Neural progenitor cell (in vitro differentiated cells): Measurements from ENCODE around the gene FEV. TPM values are rescaled to one million over a fixed set of nuclear protein-coding genes. Genes with fewer than 3 reads are reported as not detected.
A peak's percentile ranks its signal among the peaks of the same experiment; 100 is the strongest.

Experiments used
- DNase-seq: peaks from one replicate; pipeline ENCODE4 v3.0.0-alpha.2; 2016; ENCODE audit warnings: low spot score
- H2AFZ ChIP-seq: fragments of 200-600 bp; sonication (generic); replicated peaks from 2 replicates; pipeline ENCODE4 v1.6.1; 2016; ENCODE audit warnings: antibody characterized with exemption
- H3F3A ChIP-seq: fragments of 200-600 bp; sonication (generic); 2 replicates; pipeline ENCODE4 v1.6.1; 2016; ENCODE audit warnings: antibody characterized with exemption, low read depth
- H3K27ac ChIP-seq: fragments of 200-600 bp; sonication (generic); 2 replicates; pipeline ENCODE4 v1.5.1; 2016; ENCODE audit warnings: mild to moderate bottlenecking
- H3K27me3 ChIP-seq: fragments of 200-600 bp; sonication (generic); 2 replicates; pipeline ENCODE4 v1.6.1; 2016; ENCODE audit warnings: mild to moderate bottlenecking, moderate library complexity
- H3K36me3 ChIP-seq: fragments of 200-600 bp; sonication (generic); 2 replicates; pipeline ENCODE4 v1.5.1; 2016
- H3K4me1 ChIP-seq: fragments of 200-600 bp; sonication (generic); 2 replicates; pipeline ENCODE4 v1.6.1; 2016; ENCODE audit warnings: mixed run types
- H3K4me2 ChIP-seq: fragments of 200-600 bp; sonication (generic); 2 replicates; pipeline ENCODE4 v1.6.1; 2016
- H3K4me3 ChIP-seq: fragments of 200-600 bp; sonication (generic); 2 replicates; pipeline ENCODE4 v1.5.1; 2016
- H3K79me2 ChIP-seq: fragments of 200-600 bp; sonication (generic); 2 replicates; pipeline ENCODE4 v1.6.1; 2016; ENCODE audit warnings: low read depth
- H3K9ac ChIP-seq: fragments of 200-600 bp; sonication (generic); 2 replicates; pipeline ENCODE4 v1.6.1; 2016
- H3K9me3 ChIP-seq: fragments of 200-600 bp; sonication (generic); 2 replicates; pipeline ENCODE4 v1.5.1; 2016; ENCODE audit warnings: low read depth
- H4K20me1 ChIP-seq: fragments of 200-600 bp; sonication (generic); 2 replicates; pipeline ENCODE4 v1.6.1; 2016; ENCODE audit warnings: low read depth
- H3K27ac Mint-ChIP-seq: 3 replicates; pipeline ENCODE4 v1.8.0; 2021; ENCODE audit warnings: mixed read lengths
- H3K27me3 Mint-ChIP-seq: 2 replicates; pipeline ENCODE4 v1.8.0; 2022; ENCODE audit warnings: low read depth, mild to moderate bottlenecking, inconsistent platforms, moderate library complexity, mixed read lengths; ENCODE audit not compliant: insufficient read depth
- H3K36me3 Mint-ChIP-seq: 3 replicates; pipeline ENCODE4 v1.8.0; 2021; ENCODE audit warnings: mixed read lengths
- H3K4me1 Mint-ChIP-seq: 3 replicates; pipeline ENCODE4 v1.8.0; 2021; ENCODE audit warnings: mixed read lengths
- H3K4me3 Mint-ChIP-seq: 3 replicates; pipeline ENCODE4 v1.8.0; 2021; ENCODE audit warnings: mild to moderate bottlenecking, moderate library complexity, mixed read lengths
- H3K9me3 Mint-ChIP-seq: 3 replicates; pipeline ENCODE4 v1.8.0; 2020; ENCODE audit warnings: mixed read lengths
- CTCF ChIP-seq: fragments of 200-600 bp; sonication (generic); IDR thresholded peaks from 2 replicates; pipeline ENCODE4 v1.5.1; 2017; ENCODE audit warnings: antibody characterized with exemption, mild to moderate bottlenecking
- EZH2 ChIP-seq: fragments of 200-600 bp; sonication (generic); IDR thresholded peaks from 2 replicates; pipeline ENCODE4 v1.6.1; 2017; ENCODE audit warnings: antibody characterized with exemption, mild to moderate bottlenecking, moderate library complexity
- EZH2phosphoT487 ChIP-seq: fragments of 200-600 bp; sonication (generic); IDR thresholded peaks from 2 replicates; pipeline ENCODE4 v1.6.1; 2017; ENCODE audit warnings: antibody characterized with exemption
- total RNA-seq: library from RNA; depleted of rRNA; stranded (reverse); fragments of >200 nt; gene quantifications from 2 replicates; pipeline ENCODE4 v1.2.3, GENCODE V29; 2015; ENCODE audit warnings: low replicate concordance

Gene FEV
- total RNA-seq, 1 donor from 2014 or later = not detected

GRCh38 chr2:219030177-219030940 lies 45.4 kb upstream of the FEV start:
- no peaks in the 10 kb centered on the region for H3K4me1 ChIP-seq
- H4K20me1 ChIP-seq = no peaks in the 10 kb centered on the region
- H2AFZ ChIP-seq = no peak overlapping the region
- H3K4me2 ChIP-seq = no peak overlapping the region
- no peak for DNase-seq
- H3K36me3 ChIP-seq = no peaks in the 10 kb centered on the region
- no peaks in the 10 kb centered on the region for H3K9me3 Mint-ChIP-seq
- no peaks in the 10 kb centered on the region for H3F3A ChIP-seq
- no peak overlapping the region for H3K27ac ChIP-seq
- H3K4me1 Mint-ChIP-seq = peaks cover 4% of the 10 kb centered on the region
- H3K27ac Mint-ChIP-seq = no peak overlapping the region
- H3K36me3 Mint-ChIP-seq = no peaks in the 10 kb centered on the region
- H3K27me3 ChIP-seq = peaks cover 33% of the 10 kb centered on the region
- no peak overlapping the region for H3K9ac ChIP-seq
- no peak overlapping the region for H3K4me3 Mint-ChIP-seq
- H3K79me2 ChIP-seq = no peaks in the 10 kb centered on the region
- TF ChIP-seq EZH2 = no peak
- TF ChIP-seq EZH2phosphoT487 = no peak
- TF ChIP-seq CTCF = no peak
- peaks cover 7% of the 10 kb centered on the region for H3K27me3 Mint-ChIP-seq
- no peaks in the 10 kb centered on the region for H3K9me3 ChIP-seq
- H3K4me3 ChIP-seq = no peak overlapping the region

DNA sequence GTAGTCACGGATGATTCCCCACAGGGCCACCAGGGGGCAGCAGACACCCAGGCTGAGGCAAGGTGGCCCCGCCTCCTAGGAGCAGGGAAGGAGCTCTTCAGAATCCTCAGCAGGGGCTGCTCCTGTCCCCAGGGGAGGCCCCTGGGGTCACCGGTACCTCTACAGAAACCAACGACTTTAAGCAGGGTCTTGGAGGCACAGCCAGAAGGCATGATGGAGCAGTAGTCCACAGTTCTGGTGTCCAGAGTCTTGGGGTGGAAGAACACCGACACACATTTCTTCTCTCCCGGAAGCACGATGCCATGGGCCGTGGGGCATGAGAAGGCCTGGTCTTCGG lies 44.8 kb upstream of the FEV start:
- Histone ChIP-seq H2AFZ (peak overlapping the region; percentile 83), H3K27me3 (peaks cover 27% of the 10 kb centered on the region), H3K4me2 (no peak overlapping the region), H3K4me3 (no peak overlapping the region), H3K36me3 (no peaks in the 10 kb centered on the region), H3K27ac (no peak overlapping the region), H3K9me3 (no peaks in the 10 kb centered on the region), H3F3A (no peaks in the 10 kb centered on the region), H3K4me1 (no peaks in the 10 kb centered on the region), H4K20me1 (no peaks in the 10 kb centered on the region), H3K79me2 (no peaks in the 10 kb centered on the region), H3K9ac (no peak overlapping the region)
- TF ChIP-seq EZH2 (no peak), CTCF (peak; percentile 91), EZH2phosphoT487 (no peak)
- DNase-seq = peak; percentile 91
- no peak overlapping the region for H3K4me3 Mint-ChIP-seq
- no peak overlapping the region for H3K27ac Mint-ChIP-seq
- no peaks in the 10 kb centered on the region for H3K36me3 Mint-ChIP-seq
- peaks cover 4% of the 10 kb centered on the region for H3K4me1 Mint-ChIP-seq
- no peaks in the 10 kb centered on the region for H3K9me3 Mint-ChIP-seq
- H3K27me3 Mint-ChIP-seq = peaks cover 6% of the 10 kb centered on the region

GRCh38 chr2:219028996-219029828 lies 44.2 kb upstream of the FEV start:
- Histone ChIP-seq H3K4me2 (no peak overlapping the region), H3K79me2 (no peaks in the 10 kb centered on the region), H2AFZ (no peak overlapping the region), H4K20me1 (no peaks in the 10 kb centered on the region), H3K9me3 (no peaks in the 10 kb centered on the region), H3K4me3 (no peak overlapping the region), H3K27me3 (peaks cover 21% of the 10 kb centered on the region), H3K27ac (no peak overlapping the region), H3K36me3 (no peaks in the 10 kb centered on the region), H3K4me1 (no peaks in the 10 kb centered on the region), H3F3A (no peaks in the 10 kb centered on the region), H3K9ac (no peak overlapping the region)
- Mint-ChIP-seq H3K36me3 (no peaks in the 10 kb centered on the region), H3K4me1 (peaks cover 4% of the 10 kb centered on the region), H3K4me3 (no peak overlapping the region), H3K27ac (no peak overlapping the region), H3K9me3 (no peaks in the 10 kb centered on the region), H3K27me3 (peaks cover 6% of the 10 kb centered on the region)
- TF ChIP-seq CTCF = no peak
- no peak for TF ChIP-seq EZH2
- TF ChIP-seq EZH2phosphoT487 = no peak
- DNase-seq = no peak
